ENCODE data around the gene CNTROB. TPM values are rescaled to one million over a fixed set of nuclear protein-coding genes. Genes with fewer than 3 reads are reported as not detected.

Gene CNTROB
- total RNA-seq, 1 experiment from 2014 or later, result 24.2 TPM

GRCh38 chr17:7943291-7943690, 11.3 kb downstream of the CNTROB start:
- Mint-ChIP-seq H3K27me3 (ENCODE audit: insufficient read depth, unreplicated experiment) (no peaks in the 10 kb centered on the region), H3K9me3 (ENCODE audit: unreplicated experiment) (no peaks in the 10 kb centered on the region), H3K36me3 (ENCODE audit: insufficient read depth, unreplicated experiment) (peaks cover 51% of the 10 kb centered on the region), H3K4me3 (ENCODE audit: unreplicated experiment) (no peak overlapping the region), H3K27ac (ENCODE audit: unreplicated experiment) (no peak overlapping the region), H3K4me1 (ENCODE audit: low read depth, unreplicated experiment) (no peaks in the 10 kb centered on the region)
- CTCF ChIA-PET, result no interaction called here
- no peaks in the 10 kb centered on the region for H3K36me3 ChIP-seq (ENCODE audit: control insufficient read depth, insufficient read depth, low read length)
- no TSS peak for BruUV-seq (replicated peaks)
- intact Hi-C loops (cut with micrococcal nuclease; ENCODE audit: unreplicated experiment), result no loop called here
- no peaks in the 10 kb centered on the region for H3K9me3 ChIP-seq
- H3K4me1 ChIP-seq, result no peaks in the 10 kb centered on the region
- DNase-seq, result no peak
- H3K4me3 ChIP-seq (ENCODE audit: low read depth, low read length), result no peak overlapping the region
- no peak for TF ChIP-seq CTCF (IDR thresholded peaks at IDR 0.05; ENCODE audit: insufficient read depth in 1 of 2, low read depth in 1 of 2, low read length in 1 of 2, severe bottlenecking in 1 of 2, unreplicated experiment in 1 of 2)
- no peaks in the 10 kb centered on the region for H3K27me3 ChIP-seq (replicated peaks; ENCODE audit: control insufficient read depth, insufficient read depth, low read length)
- POLR2A ChIA-PET, result no interaction called here

GRCh38 chr17:7944326-7944725, 12.3 kb downstream of the CNTROB start:
- H3K9me3 Mint-ChIP-seq (ENCODE audit: unreplicated experiment), result no peaks in the 10 kb centered on the region
- CTCF ChIA-PET, result interaction anchor here (1.1 kb wide), 1 partner anchor 44 kb away, joined by 3 read pairs; no protein-coding TSS in a partner anchor
- intact Hi-C loops (cut with micrococcal nuclease; ENCODE audit: unreplicated experiment), result no loop called here
- no peaks in the 10 kb centered on the region for H3K4me1 ChIP-seq
- DNase-seq, result no peak
- H3K36me3 Mint-ChIP-seq (ENCODE audit: insufficient read depth, unreplicated experiment), result peaks cover 43% of the 10 kb centered on the region
- BruUV-seq (replicated peaks), result no TSS peak
- H3K27me3 Mint-ChIP-seq (ENCODE audit: insufficient read depth, unreplicated experiment), result no peaks in the 10 kb centered on the region
- no peak overlapping the region for H3K27ac Mint-ChIP-seq (ENCODE audit: unreplicated experiment)
- TF ChIP-seq CTCF (IDR thresholded peaks at IDR 0.05; ENCODE audit: insufficient read depth in 1 of 2, low read depth in 1 of 2, low read length in 1 of 2, severe bottlenecking in 1 of 2, unreplicated experiment in 1 of 2), result no peak
- H3K4me1 Mint-ChIP-seq (ENCODE audit: low read depth, unreplicated experiment), result no peaks in the 10 kb centered on the region
- no peak overlapping the region for H3K4me3 Mint-ChIP-seq (ENCODE audit: unreplicated experiment)
- no peaks in the 10 kb centered on the region for H3K27me3 ChIP-seq (replicated peaks; ENCODE audit: control insufficient read depth, insufficient read depth, low read length)
- no peak overlapping the region for H3K4me3 ChIP-seq (ENCODE audit: low read depth, low read length)
- H3K9me3 ChIP-seq, result no peaks in the 10 kb centered on the region
- no peaks in the 10 kb centered on the region for H3K36me3 ChIP-seq (ENCODE audit: control insufficient read depth, insufficient read depth, low read length)
- POLR2A ChIA-PET, result no interaction called here

- Mint-ChIP-seq H3K9me3 (ENCODE audit: unreplicated experiment) (no peaks in the 10 kb centered on the region), H3K4me3 (ENCODE audit: unreplicated experiment) (no peak overlapping the region), H3K27ac (ENCODE audit: unreplicated experiment) (no peak overlapping the region), H3K36me3 (ENCODE audit: insufficient read depth, unreplicated experiment) (peaks cover 44% of the 10 kb centered on the region), H3K4me1 (ENCODE audit: low read depth, unreplicated experiment) (no peaks in the 10 kb centered on the region), H3K27me3 (ENCODE audit: insufficient read depth, unreplicated experiment) (no peaks in the 10 kb centered on the region)
- intact Hi-C loops (cut with micrococcal nuclease; ENCODE audit: unreplicated experiment), result no loop called here
- Histone ChIP-seq H3K27me3 (replicated peaks; ENCODE audit: control insufficient read depth, insufficient read depth, low read length) (no peaks in the 10 kb centered on the region), H3K4me1 (no peaks in the 10 kb centered on the region), H3K36me3 (ENCODE audit: control insufficient read depth, insufficient read depth, low read length) (no peaks in the 10 kb centered on the region), H3K4me3 (ENCODE audit: low read depth, low read length) (no peak overlapping the region), H3K9me3 (no peaks in the 10 kb centered on the region)
- CTCF ChIA-PET, result no interaction called here
- no peak for DNase-seq
- BruUV-seq (replicated peaks), result no TSS peak
- POLR2A ChIA-PET, result no interaction called here
- TF ChIP-seq CTCF (IDR thresholded peaks at IDR 0.05; ENCODE audit: insufficient read depth in 1 of 2, low read depth in 1 of 2, low read length in 1 of 2, severe bottlenecking in 1 of 2, unreplicated experiment in 1 of 2), result no peak
These were observed 13.6 kb downstream of the CNTROB start for GRCh38 chr17:7945651-7946050.
